IMR-90 (cell line): Measurements from ENCODE around the gene TMEM131. TPM values are rescaled to one million over a fixed set of nuclear protein-coding genes. Genes with fewer than 3 reads are reported as not detected.

ENCODE experiments used
- ATAC-seq: fragments of 200-7000 bp; cut with Tn5 transposase; 2 replicates; pipeline ENCODE4 v1.9.1; 2020; ENCODE audit warnings: low read depth, mild to moderate bottlenecking, moderate library complexity
- BruUV-seq: library from RNA; stranded (reverse); fragments of 400-500 nt; replicated peaks from 2 replicates; lab custom pipeline; 2021; lab: Mats Ljungman, UMichigan
- CTCF ChIA-PET: fragments of 300-600 bp; formaldehyde crosslinking; extraction: SDS; loops from one replicate; lab custom pipeline; 2021; ENCODE audit warnings: antibody characterized with exemption; lab: Yijun Ruan, JAX
- POLR2A ChIA-PET: fragments of 300-600 bp; sonication (Branson Sonifier 250); formaldehyde crosslinking; loops from one replicate; lab custom pipeline; 2022; ENCODE audit warnings: antibody characterized with exemption; ENCODE audit not compliant: unreplicated experiment; lab: Charles Lee
- DNase-seq: peaks from one replicate; pipeline ENCODE4 v3.0.0; 2013
- H2AFZ ChIP-seq: replicated peaks from 2 replicates; pipeline ENCODE3; 2013; ENCODE audit warnings: low read length, mild to moderate bottlenecking; ENCODE audit not compliant: poor library complexity
- H2AK5ac ChIP-seq: 2 replicates; pipeline ENCODE4 v1.6.1; 2013; ENCODE audit warnings: low read depth, low read length, inconsistent platforms
- H2AK9ac ChIP-seq: replicated peaks from 2 replicates; pipeline ENCODE3; 2013; ENCODE audit warnings: mild to moderate bottlenecking, low read depth, low read length, moderate library complexity; ENCODE audit not compliant: poor library complexity
- H2BK120ac ChIP-seq: 2 replicates; pipeline ENCODE4 v1.6.1; 2013; ENCODE audit warnings: low read depth, low read length, inconsistent platforms
- H2BK15ac ChIP-seq: 3 replicates; pipeline ENCODE4 v1.6.1; 2013; ENCODE audit warnings: low read depth, low read length, inconsistent platforms
- H2BK20ac ChIP-seq: 2 replicates; pipeline ENCODE4 v1.6.1; 2013; ENCODE audit warnings: low read depth, mild to moderate bottlenecking, inconsistent platforms, low read length, moderate library complexity
- H2BK5ac ChIP-seq: 2 replicates; pipeline ENCODE4 v1.6.1; 2013; ENCODE audit warnings: mild to moderate bottlenecking, low read depth, low read length, inconsistent platforms; ENCODE audit not compliant: poor library complexity, severe bottlenecking
- H3K14ac ChIP-seq: replicated peaks from 2 replicates; pipeline ENCODE4 v1.6.1; 2013; ENCODE audit warnings: low read depth, low read length, inconsistent platforms
- H3K18ac ChIP-seq: 2 replicates; pipeline ENCODE4 v1.6.1; 2013; ENCODE audit warnings: low read depth, low read length, control low read depth
- H3K23ac ChIP-seq: 2 replicates; pipeline ENCODE4 v1.6.1; 2013; ENCODE audit warnings: low read depth, low read length, inconsistent platforms
- H3K27ac ChIP-seq: 2 replicates; pipeline ENCODE4 v1.5.1; 2013; ENCODE audit warnings: mild to moderate bottlenecking, control low read depth, low read length; ENCODE audit not compliant: insufficient read depth
- H3K27me3 ChIP-seq: 2 replicates; pipeline ENCODE4 v1.6.1; 2013; ENCODE audit warnings: low read length; ENCODE audit not compliant: control insufficient read depth, insufficient read depth
- H3K36me3 ChIP-seq: 2 replicates; pipeline ENCODE4 v1.6.1; 2013; ENCODE audit warnings: low read length, mixed read lengths; ENCODE audit not compliant: control insufficient read depth, insufficient read depth
- H3K4ac ChIP-seq: 2 replicates; pipeline ENCODE4 v1.6.1; 2013; ENCODE audit warnings: low read depth, low read length, inconsistent platforms
- H3K4me1 ChIP-seq: 2 replicates; pipeline ENCODE4 v1.6.1; 2013; ENCODE audit warnings: low read length, mixed read lengths; ENCODE audit not compliant: control insufficient read depth, insufficient read depth
- H3K4me2 ChIP-seq: 2 replicates; pipeline ENCODE4 v1.6.1; 2013; ENCODE audit warnings: low read depth, mild to moderate bottlenecking, control low read depth, low read length, moderate library complexity
- H3K4me3 ChIP-seq: 2 replicates; pipeline ENCODE4 v1.5.1; 2013; ENCODE audit warnings: low read depth, mild to moderate bottlenecking, control low read depth, low read length, moderate library complexity; ENCODE audit not compliant: insufficient read depth
- H3K56ac ChIP-seq: 2 replicates; pipeline ENCODE4 v1.6.1; 2013; ENCODE audit warnings: low read length, inconsistent platforms; ENCODE audit not compliant: insufficient read depth; ENCODE audit errors: extremely low read depth
- H3K79me1 ChIP-seq, 2 experiments: 2 replicates each; pipeline ENCODE4 v1.6.1; 2013; ENCODE audit warnings: low read length in 2 of 2, inconsistent platforms in 1 of 2, low read depth in 1 of 2
- H3K9ac ChIP-seq: 2 replicates; pipeline ENCODE4 v1.6.1; 2013; ENCODE audit warnings: low read depth, low read length, control low read depth
- H3K9me1 ChIP-seq: 2 replicates; pipeline ENCODE4 v1.6.1; 2013; ENCODE audit warnings: low read length, inconsistent platforms; ENCODE audit not compliant: insufficient read depth
- H3K9me3 ChIP-seq: 2 replicates; pipeline ENCODE4 v1.6.1; 2013; ENCODE audit warnings: low read length; ENCODE audit not compliant: control insufficient read depth, insufficient read depth
- H4K20me1 ChIP-seq: 2 replicates; pipeline ENCODE4 v1.6.1; 2013; ENCODE audit warnings: low read length, inconsistent platforms; ENCODE audit not compliant: insufficient read depth
- H4K5ac ChIP-seq: 2 replicates; pipeline ENCODE4 v1.6.1; 2013; ENCODE audit warnings: mild to moderate bottlenecking, low read depth, low read length, control low read depth
- H4K8ac ChIP-seq, 2 experiments: 2 replicates each; pipeline ENCODE4 v1.6.1; 2013; ENCODE audit warnings: low read depth in 2 of 2, low read length in 2 of 2, control low read depth in 1 of 2, inconsistent platforms in 1 of 2
- H4K91ac ChIP-seq: 2 replicates; pipeline ENCODE4 v1.6.1; 2013; ENCODE audit warnings: low read depth, low read length, inconsistent platforms; ENCODE audit not compliant: insufficient read depth
- BHLHE40 ChIP-seq: fragments of 150-350 bp; IDR thresholded peaks from 2 replicates; pipeline ENCODE4 v1.6.1; 2016; ENCODE audit warnings: mild to moderate bottlenecking, low read depth, low read length
- CHD1 ChIP-seq: IDR thresholded peaks from 2 replicates; pipeline ENCODE4 v1.6.1; 2012; ENCODE audit warnings: low read depth, low read length, improper control_type of control experiment
- FOS ChIP-seq: fragments of 150-350 bp; IDR thresholded peaks from 2 replicates; pipeline ENCODE4 v1.6.1; 2016; ENCODE audit warnings: low read depth, low read length
- MAFK ChIP-seq: IDR thresholded peaks from 2 replicates; pipeline ENCODE4 v1.6.1; 2012; ENCODE audit warnings: low read depth, low read length, improper control_type of control experiment
- MAZ ChIP-seq: IDR thresholded peaks from 2 replicates; pipeline ENCODE4 v1.6.1; 2012; ENCODE audit warnings: low read depth, mild to moderate bottlenecking, low read length, improper control_type of control experiment, moderate library complexity, borderline replicate concordance
- MXI1 ChIP-seq: IDR thresholded peaks from 2 replicates; pipeline ENCODE4 v1.6.1; 2012; ENCODE audit warnings: low read depth, mild to moderate bottlenecking, low read length, moderate library complexity, borderline replicate concordance
- NFE2L2 ChIP-seq: fragments of 150-350 bp; IDR thresholded peaks from 2 replicates; pipeline ENCODE4 v1.6.1; 2016; ENCODE audit warnings: low read depth, mild to moderate bottlenecking, low read length
- POLR2A ChIP-seq: IDR thresholded peaks from 2 replicates; pipeline ENCODE4 v1.6.1; 2012; ENCODE audit warnings: mild to moderate bottlenecking, low read depth, low read length
- RAD21 ChIP-seq: IDR thresholded peaks from 2 replicates; pipeline ENCODE4 v1.6.1; 2012; ENCODE audit warnings: low read length, improper control_type of control experiment
- RCOR1 ChIP-seq: IDR thresholded peaks from 2 replicates; pipeline ENCODE4 v1.6.1; 2012; ENCODE audit warnings: mild to moderate bottlenecking, low read length, improper control_type of control experiment; ENCODE audit not compliant: insufficient replicate concordance
- RFX5 ChIP-seq: IDR thresholded peaks from 2 replicates; pipeline ENCODE4 v1.8.0; 2012; ENCODE audit warnings: low read depth, mild to moderate bottlenecking, low read length, moderate library complexity
- SMC3 ChIP-seq: fragments of 150-350 bp; IDR thresholded peaks from 2 replicates; pipeline ENCODE4 v1.6.1; 2016; ENCODE audit warnings: low read depth, mild to moderate bottlenecking, antibody characterized with exemption, low read length, moderate library complexity
- USF2 ChIP-seq: fragments of 150-350 bp; IDR thresholded peaks from 2 replicates; pipeline ENCODE4 v1.6.1; 2017; ENCODE audit warnings: mild to moderate bottlenecking, antibody characterized with exemption, low read length, low read depth
- WGBS, 2 experiments: methylation state at CpG; one replicate each; pipeline versions ENCODE4 v1.1.5 to v1.1.7; 2013; ENCODE audit warnings: missing lambda C conversion rate in 2 of 2; ENCODE audit not compliant: insufficient read length in 1 of 2; ENCODE audit errors: extremely low coverage in 2 of 2; 5-methylcytosine and 5-hydroxymethylcytosine counted together
- dilution Hi-C: fragments of 300-500 bp; cut with HindIII; formaldehyde crosslinking; loops from one replicate; pipeline ENCODE4 v1.14.3; 2018; ENCODE audit warnings: low sequenced_read_pairs; ENCODE audit not compliant: unreplicated experiment
- in situ Hi-C: fragments of 300-500 bp; cut with MboI; formaldehyde crosslinking; loops from 3 replicates; pipeline ENCODE4 v1.14.3; 2019; ENCODE audit warnings: low sequenced_read_pairs, inconsistent platforms, mixed read lengths
- intact Hi-C: fragments of 100-400 bp; cut with micrococcal nuclease; formaldehyde crosslinking; loops from 2 replicates; pipeline ENCODE4 v1.10.0; 2022
- polyA plus RNA-seq, 3 experiments: library from polyadenylated mRNA; depleted of rRNA; stranded (reverse); fragments of >200 nt; gene quantifications; 2 replicates each; pipeline ENCODE4 v1.2.3, GENCODE V29; 2012; ENCODE audit warnings: low replicate concordance in 1 of 3
- total RNA-seq: library from RNA; depleted of rRNA; stranded (reverse); fragments of >200 nt; gene quantifications from 2 replicates; pipeline ENCODE4 v1.2.3, GENCODE V29; 2012
- TF ChIP-seq, protein P1 (sequence below): fragments of 150-350 bp; IDR thresholded peaks from 2 replicates; pipeline ENCODE4 v1.6.1; 2016; ENCODE audit warnings: low read depth, mild to moderate bottlenecking, low read length, moderate library complexity, borderline replicate concordance
- TF ChIP-seq, protein P2 (sequence below): conservative IDR thresholded peaks from 2 replicates; pipeline ENCODE4 v1.5.1; 2012; ENCODE audit warnings: mild to moderate bottlenecking, low read depth, low read length, improper control_type of control experiment

TMEM131 gene
- total and polyA plus RNA-seq, 2 of the 4 experiments (the other 2 are of a cell fraction) = 13.3 to 14.0 TPM

GRCh38 chr2:97788986-97789644 lies 206.6 kb downstream of the TMEM131 start:
- no peak for TF ChIP-seq MAFK
- no peak for TF ChIP-seq MXI1
- no peak for TF ChIP-seq RAD21
- TF ChIP-seq USF2 = no peak
- no peak for TF ChIP-seq CHD1
- TF ChIP-seq, protein P1, sequence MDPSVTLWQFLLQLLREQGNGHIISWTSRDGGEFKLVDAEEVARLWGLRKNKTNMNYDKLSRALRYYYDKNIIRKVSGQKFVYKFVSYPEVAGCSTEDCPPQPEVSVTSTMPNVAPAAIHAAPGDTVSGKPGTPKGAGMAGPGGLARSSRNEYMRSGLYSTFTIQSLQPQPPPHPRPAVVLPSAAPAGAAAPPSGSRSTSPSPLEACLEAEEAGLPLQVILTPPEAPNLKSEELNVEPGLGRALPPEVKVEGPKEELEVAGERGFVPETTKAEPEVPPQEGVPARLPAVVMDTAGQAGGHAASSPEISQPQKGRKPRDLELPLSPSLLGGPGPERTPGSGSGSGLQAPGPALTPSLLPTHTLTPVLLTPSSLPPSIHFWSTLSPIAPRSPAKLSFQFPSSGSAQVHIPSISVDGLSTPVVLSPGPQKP = no peak
- TF ChIP-seq MAZ = no peak
- TF ChIP-seq BHLHE40 = no peak
- no peak for TF ChIP-seq SMC3
- no peak for TF ChIP-seq RCOR1
- TF ChIP-seq FOS = no peak
- TF ChIP-seq RFX5 = no peak
- TF ChIP-seq, protein P2, sequence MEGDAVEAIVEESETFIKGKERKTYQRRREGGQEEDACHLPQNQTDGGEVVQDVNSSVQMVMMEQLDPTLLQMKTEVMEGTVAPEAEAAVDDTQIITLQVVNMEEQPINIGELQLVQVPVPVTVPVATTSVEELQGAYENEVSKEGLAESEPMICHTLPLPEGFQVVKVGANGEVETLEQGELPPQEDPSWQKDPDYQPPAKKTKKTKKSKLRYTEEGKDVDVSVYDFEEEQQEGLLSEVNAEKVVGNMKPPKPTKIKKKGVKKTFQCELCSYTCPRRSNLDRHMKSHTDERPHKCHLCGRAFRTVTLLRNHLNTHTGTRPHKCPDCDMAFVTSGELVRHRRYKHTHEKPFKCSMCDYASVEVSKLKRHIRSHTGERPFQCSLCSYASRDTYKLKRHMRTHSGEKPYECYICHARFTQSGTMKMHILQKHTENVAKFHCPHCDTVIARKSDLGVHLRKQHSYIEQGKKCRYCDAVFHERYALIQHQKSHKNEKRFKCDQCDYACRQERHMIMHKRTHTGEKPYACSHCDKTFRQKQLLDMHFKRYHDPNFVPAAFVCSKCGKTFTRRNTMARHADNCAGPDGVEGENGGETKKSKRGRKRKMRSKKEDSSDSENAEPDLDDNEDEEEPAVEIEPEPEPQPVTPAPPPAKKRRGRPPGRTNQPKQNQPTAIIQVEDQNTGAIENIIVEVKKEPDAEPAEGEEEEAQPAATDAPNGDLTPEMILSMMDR = no peak
- TF ChIP-seq POLR2A = no peak
- no peak for TF ChIP-seq NFE2L2
- no peak overlapping the region for H3K4me3 ChIP-seq
- H3K14ac ChIP-seq = no peak overlapping the region
- no peak overlapping the region for H2BK120ac ChIP-seq
- no peaks in the 10 kb centered on the region for H3K4me1 ChIP-seq
- H4K5ac ChIP-seq = no peak overlapping the region
- H3K4ac ChIP-seq = no peak overlapping the region
- H3K23ac ChIP-seq = no peak overlapping the region
- peaks cover 18% of the 10 kb centered on the region; the same call in 1 of the 2 replicates for H3K9me1 ChIP-seq
- no peak overlapping the region for H4K8ac ChIP-seq
- 0 out of 4 replicates have a peak, but pooled peaks cover 0 to 7% of the 10 kb centered on the region in 2 experiments for H3K79me1 ChIP-seq
- no peak overlapping the region for H3K4me2 ChIP-seq
- no peaks in the 10 kb centered on the region for H3K9me3 ChIP-seq
- no peak for DNase-seq
- dilution Hi-C loops = no loop called here
- H2AK9ac ChIP-seq = no peak overlapping the region
- in situ Hi-C loops = no loop called here
- no peak overlapping the region for H3K18ac ChIP-seq
- CTCF ChIA-PET = no interaction called here
- no peak overlapping the region for H3K27ac ChIP-seq
- H2AFZ ChIP-seq = no peak overlapping the region
- no peak overlapping the region for H2BK20ac ChIP-seq
- H3K9ac ChIP-seq = no peak overlapping the region
- no peak overlapping the region for H2BK15ac ChIP-seq
- H2BK5ac ChIP-seq = no peak overlapping the region
- H4K20me1 ChIP-seq = no peaks in the 10 kb centered on the region
- no peak overlapping the region for H4K91ac ChIP-seq
- no peak for ATAC-seq
- WGBS, 2 experiments = 77% methylated on average over 4 of the region's 7 CpGs; no CpG with 5 or more reads in 1 of the 2 experiments
- peaks cover 29% of the 10 kb centered on the region for H3K36me3 ChIP-seq
- no TSS peak for BruUV-seq
- intact Hi-C loops = no loop called here
- POLR2A ChIA-PET = no interaction called here
- no peak overlapping the region for H3K56ac ChIP-seq
- no peaks in the 10 kb centered on the region for H3K27me3 ChIP-seq
- no peak overlapping the region for H2AK5ac ChIP-seq
